HCT116 (cell line): ENCODE data around the gene CTSW.

Source experiments
- ELF1 ChIP-seq: IDR thresholded peaks from 2 replicates; pipeline ENCODE4 v1.6.1; 2012; ENCODE audit warnings: low read depth, borderline replicate concordance
- EZH2 ChIP-seq: fragments of 200-600 bp; sonication (generic); IDR thresholded peaks from 2 replicates; pipeline ENCODE4 v1.6.1; 2017; ENCODE audit warnings: antibody characterized with exemption, mixed run types
- EZH2phosphoT487 ChIP-seq: fragments of 200-600 bp; IDR thresholded peaks from 2 replicates; pipeline ENCODE4 v1.6.1; 2018; ENCODE audit warnings: antibody characterized with exemption, borderline replicate concordance
- FOSL1 ChIP-seq: IDR thresholded peaks from 2 replicates; pipeline ENCODE4 v1.6.1; 2012; ENCODE audit warnings: low read depth
- JUND ChIP-seq: IDR thresholded peaks from 2 replicates; pipeline ENCODE4 v1.6.1; 2012
- POLR2A ChIP-seq: IDR thresholded peaks from 2 replicates; pipeline ENCODE4 v1.7.0; 2011; ENCODE audit warnings: borderline replicate concordance; ENCODE audit not compliant: insufficient read depth, insufficient read length; ENCODE audit errors: extremely low read depth
- POLR2AphosphoS5 ChIP-seq: IDR thresholded peaks from 2 replicates; pipeline ENCODE4 v1.6.1; 2011; ENCODE audit warnings: mild to moderate bottlenecking, low read depth, low read length, moderate library complexity
- RAD21 ChIP-seq: IDR thresholded peaks from 2 replicates; pipeline ENCODE4 v1.6.1; 2012; ENCODE audit warnings: low read depth, mild to moderate bottlenecking
- TF ChIP-seq, protein P1 (sequence below), 3 experiments: fragments of 200-600 bp in 1 of 3; sonication (generic) in 1 of 3; IDR thresholded peaks in 2 of 3; conservative IDR thresholded peaks in 1 of 3; 2 replicates each; pipeline ENCODE4 v1.5.1; 2012 to 2017; ENCODE audit warnings: low read depth in 2 of 3, low read length in 2 of 3, antibody characterized with exemption in 1 of 3, borderline replicate concordance in 1 of 3, control low read depth in 1 of 3, mild to moderate bottlenecking in 1 of 3, mixed read lengths in 1 of 3, mixed run types in 1 of 3, moderate library complexity in 1 of 3; ENCODE audit not compliant: insufficient read depth in 1 of 3
- TF ChIP-seq, protein P2 (sequence below): IDR thresholded peaks from 2 replicates; pipeline ENCODE4 v1.6.1; 2012; ENCODE audit warnings: low read depth
- TF ChIP-seq, protein P3 (sequence below): IDR thresholded peaks from 2 replicates; pipeline ENCODE4 v1.6.1; 2012
- TF ChIP-seq, protein P4 (sequence below): IDR thresholded peaks from 2 replicates; pipeline ENCODE4 v1.6.1; 2012

DNA sequence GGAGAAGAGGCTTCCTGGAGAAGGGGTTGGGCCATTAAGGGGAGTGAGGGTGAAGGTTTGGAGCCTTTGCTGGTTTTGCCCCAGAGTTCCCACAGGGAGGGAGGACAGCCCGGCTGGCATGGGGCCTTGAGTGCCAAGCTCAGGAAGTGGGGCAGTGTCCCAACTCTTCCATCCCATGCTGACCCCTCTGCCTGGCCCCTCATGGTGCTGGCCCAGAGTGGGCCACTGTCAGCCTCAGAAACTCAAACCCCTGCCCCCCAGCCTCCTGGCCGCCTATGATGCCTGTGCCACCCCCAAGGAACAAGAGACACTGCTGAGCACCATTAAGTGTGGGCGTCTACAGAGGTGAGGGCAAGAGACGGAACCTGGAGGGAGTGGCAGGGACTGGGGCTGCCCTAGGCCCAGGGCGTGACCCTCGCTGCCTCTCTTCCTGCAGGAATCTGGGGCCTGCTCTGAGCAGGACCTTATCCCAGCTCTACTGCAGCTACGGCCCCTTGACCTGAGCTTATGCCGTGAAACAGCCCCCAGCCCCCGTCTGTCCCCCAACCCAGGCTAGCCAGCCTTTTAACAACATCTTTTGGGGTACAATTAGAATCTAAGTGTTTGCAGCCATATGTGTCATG lies 14.0 kb upstream of the CTSW start:
- TF ChIP-seq, protein P1, sequence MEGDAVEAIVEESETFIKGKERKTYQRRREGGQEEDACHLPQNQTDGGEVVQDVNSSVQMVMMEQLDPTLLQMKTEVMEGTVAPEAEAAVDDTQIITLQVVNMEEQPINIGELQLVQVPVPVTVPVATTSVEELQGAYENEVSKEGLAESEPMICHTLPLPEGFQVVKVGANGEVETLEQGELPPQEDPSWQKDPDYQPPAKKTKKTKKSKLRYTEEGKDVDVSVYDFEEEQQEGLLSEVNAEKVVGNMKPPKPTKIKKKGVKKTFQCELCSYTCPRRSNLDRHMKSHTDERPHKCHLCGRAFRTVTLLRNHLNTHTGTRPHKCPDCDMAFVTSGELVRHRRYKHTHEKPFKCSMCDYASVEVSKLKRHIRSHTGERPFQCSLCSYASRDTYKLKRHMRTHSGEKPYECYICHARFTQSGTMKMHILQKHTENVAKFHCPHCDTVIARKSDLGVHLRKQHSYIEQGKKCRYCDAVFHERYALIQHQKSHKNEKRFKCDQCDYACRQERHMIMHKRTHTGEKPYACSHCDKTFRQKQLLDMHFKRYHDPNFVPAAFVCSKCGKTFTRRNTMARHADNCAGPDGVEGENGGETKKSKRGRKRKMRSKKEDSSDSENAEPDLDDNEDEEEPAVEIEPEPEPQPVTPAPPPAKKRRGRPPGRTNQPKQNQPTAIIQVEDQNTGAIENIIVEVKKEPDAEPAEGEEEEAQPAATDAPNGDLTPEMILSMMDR (IDR thresholded peaks at IDR 0.05 in 2 of 3, conservative IDR thresholded peaks at IDR 0.05 in 1 of 3; ENCODE audit: borderline replicate concordance in 1 of 3, insufficient read depth in 1 of 3, low read depth in 2 of 3, low read length in 2 of 3) = no peak
- no peak for TF ChIP-seq POLR2AphosphoS5
- TF ChIP-seq RAD21 = no peak
- no peak for TF ChIP-seq POLR2A
- TF ChIP-seq EZH2phosphoT487 = no peak
- no peak for TF ChIP-seq FOSL1
- TF ChIP-seq, protein P2, sequence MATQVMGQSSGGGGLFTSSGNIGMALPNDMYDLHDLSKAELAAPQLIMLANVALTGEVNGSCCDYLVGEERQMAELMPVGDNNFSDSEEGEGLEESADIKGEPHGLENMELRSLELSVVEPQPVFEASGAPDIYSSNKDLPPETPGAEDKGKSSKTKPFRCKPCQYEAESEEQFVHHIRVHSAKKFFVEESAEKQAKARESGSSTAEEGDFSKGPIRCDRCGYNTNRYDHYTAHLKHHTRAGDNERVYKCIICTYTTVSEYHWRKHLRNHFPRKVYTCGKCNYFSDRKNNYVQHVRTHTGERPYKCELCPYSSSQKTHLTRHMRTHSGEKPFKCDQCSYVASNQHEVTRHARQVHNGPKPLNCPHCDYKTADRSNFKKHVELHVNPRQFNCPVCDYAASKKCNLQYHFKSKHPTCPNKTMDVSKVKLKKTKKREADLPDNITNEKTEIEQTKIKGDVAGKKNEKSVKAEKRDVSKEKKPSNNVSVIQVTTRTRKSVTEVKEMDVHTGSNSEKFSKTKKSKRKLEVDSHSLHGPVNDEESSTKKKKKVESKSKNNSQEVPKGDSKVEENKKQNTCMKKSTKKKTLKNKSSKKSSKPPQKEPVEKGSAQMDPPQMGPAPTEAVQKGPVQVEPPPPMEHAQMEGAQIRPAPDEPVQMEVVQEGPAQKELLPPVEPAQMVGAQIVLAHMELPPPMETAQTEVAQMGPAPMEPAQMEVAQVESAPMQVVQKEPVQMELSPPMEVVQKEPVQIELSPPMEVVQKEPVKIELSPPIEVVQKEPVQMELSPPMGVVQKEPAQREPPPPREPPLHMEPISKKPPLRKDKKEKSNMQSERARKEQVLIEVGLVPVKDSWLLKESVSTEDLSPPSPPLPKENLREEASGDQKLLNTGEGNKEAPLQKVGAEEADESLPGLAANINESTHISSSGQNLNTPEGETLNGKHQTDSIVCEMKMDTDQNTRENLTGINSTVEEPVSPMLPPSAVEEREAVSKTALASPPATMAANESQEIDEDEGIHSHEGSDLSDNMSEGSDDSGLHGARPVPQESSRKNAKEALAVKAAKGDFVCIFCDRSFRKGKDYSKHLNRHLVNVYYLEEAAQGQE = no peak
- TF ChIP-seq EZH2 = no peak
- TF ChIP-seq, protein P3, sequence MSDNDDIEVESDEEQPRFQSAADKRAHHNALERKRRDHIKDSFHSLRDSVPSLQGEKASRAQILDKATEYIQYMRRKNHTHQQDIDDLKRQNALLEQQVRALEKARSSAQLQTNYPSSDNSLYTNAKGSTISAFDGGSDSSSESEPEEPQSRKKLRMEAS = no peak
- TF ChIP-seq, protein P4, sequence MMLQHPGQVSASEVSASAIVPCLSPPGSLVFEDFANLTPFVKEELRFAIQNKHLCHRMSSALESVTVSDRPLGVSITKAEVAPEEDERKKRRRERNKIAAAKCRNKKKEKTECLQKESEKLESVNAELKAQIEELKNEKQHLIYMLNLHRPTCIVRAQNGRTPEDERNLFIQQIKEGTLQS = no peak
- no peak for TF ChIP-seq JUND
- no peak for TF ChIP-seq ELF1
